NT2/D1 (cell line): ENCODE data around the gene INO80E.

Experiments used
- YY1 ChIP-seq: IDR thresholded peaks from 2 replicates; pipeline ENCODE4 v1.6.1; 2011; ENCODE audit not compliant: insufficient read length, insufficient read depth
- ZNF274 ChIP-seq: IDR thresholded peaks from 2 replicates; pipeline ENCODE4 v1.6.1; 2011; ENCODE audit warnings: mild to moderate bottlenecking, low read depth, low read length

GRCh38 chr16:30049871-30050270 is 53.8 kb downstream of the INO80E start:
- TF ChIP-seq YY1 (no peak), ZNF274 (no peak)
